Uterus (tissue), 2 donors: ENCODE data around the gene PRKCE.

Source experiments
- POLR2A ChIP-seq, 2 donors: fragments of 450-650 bp; IDR thresholded peaks; one replicate each; pipeline ENCODE4 v1.6.1; 2016; ENCODE audit warnings: antibody characterized with exemption in 2 of 2, mild to moderate bottlenecking in 1 of 2, moderate library complexity in 1 of 2
- TF ChIP-seq, protein P1 (sequence below), 4 experiments: fragments of 200-600 bp in 2 of 4; fragments of 450-650 bp in 2 of 4; sonication (generic) in 2 of 4; IDR thresholded peaks; one replicate each; pipeline ENCODE4 v1.5.1; 2016 to 2019; ENCODE audit warnings: antibody characterized with exemption in 4 of 4, mild to moderate bottlenecking in 2 of 4, moderate library complexity in 1 of 4

DNA sequence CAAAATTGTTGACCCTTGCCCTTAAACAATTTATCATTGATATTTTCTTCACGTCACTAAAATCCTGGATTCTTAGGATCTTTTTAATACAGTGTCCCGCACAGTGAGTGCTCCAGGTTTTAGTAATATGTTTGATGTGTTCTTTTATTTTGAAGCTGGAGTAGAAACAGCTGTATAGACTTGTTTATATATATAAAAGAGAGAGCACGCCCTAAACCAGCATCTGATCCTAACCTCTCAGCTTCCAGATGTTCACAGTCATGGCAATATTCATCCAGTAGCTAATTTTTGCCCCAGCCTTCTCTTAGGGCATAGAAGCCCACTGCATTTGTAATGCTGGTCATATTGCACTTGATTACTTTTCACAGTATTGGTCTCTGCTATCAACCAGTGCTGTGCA, 475.7 kb downstream of the PRKCE start:
- TF ChIP-seq, protein P1, sequence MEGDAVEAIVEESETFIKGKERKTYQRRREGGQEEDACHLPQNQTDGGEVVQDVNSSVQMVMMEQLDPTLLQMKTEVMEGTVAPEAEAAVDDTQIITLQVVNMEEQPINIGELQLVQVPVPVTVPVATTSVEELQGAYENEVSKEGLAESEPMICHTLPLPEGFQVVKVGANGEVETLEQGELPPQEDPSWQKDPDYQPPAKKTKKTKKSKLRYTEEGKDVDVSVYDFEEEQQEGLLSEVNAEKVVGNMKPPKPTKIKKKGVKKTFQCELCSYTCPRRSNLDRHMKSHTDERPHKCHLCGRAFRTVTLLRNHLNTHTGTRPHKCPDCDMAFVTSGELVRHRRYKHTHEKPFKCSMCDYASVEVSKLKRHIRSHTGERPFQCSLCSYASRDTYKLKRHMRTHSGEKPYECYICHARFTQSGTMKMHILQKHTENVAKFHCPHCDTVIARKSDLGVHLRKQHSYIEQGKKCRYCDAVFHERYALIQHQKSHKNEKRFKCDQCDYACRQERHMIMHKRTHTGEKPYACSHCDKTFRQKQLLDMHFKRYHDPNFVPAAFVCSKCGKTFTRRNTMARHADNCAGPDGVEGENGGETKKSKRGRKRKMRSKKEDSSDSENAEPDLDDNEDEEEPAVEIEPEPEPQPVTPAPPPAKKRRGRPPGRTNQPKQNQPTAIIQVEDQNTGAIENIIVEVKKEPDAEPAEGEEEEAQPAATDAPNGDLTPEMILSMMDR (IDR thresholded peaks at IDR 0.05) = no peak
- TF ChIP-seq POLR2A (IDR thresholded peaks at IDR 0.05) = no peak
